ENCODE results near the gene WDR81. TPM values are rescaled to one million over a fixed set of nuclear protein-coding genes. Genes with fewer than 3 reads are reported as not detected.

The WDR81 gene
- total RNA-seq, 2 donors from 2014 or later, result 13.4 to 17.9 TPM

- H3K9me3 ChIP-seq (ENCODE audit: control insufficient read depth, low read length), result no peaks in the 10 kb centered on the region
- Mint-ChIP-seq H3K4me3 (peak within 1 kb of the TSS; percentile 66), H3K9me3 (no peaks in the 10 kb centered on the region), H3K36me3 (ENCODE audit: low read depth) (peaks cover 15% of the 10 kb centered on the region), H3K4me1 (peaks cover 16% of the 10 kb centered on the region), H3K27me3 (ENCODE audit: insufficient read depth) (peaks cover 7% of the 10 kb centered on the region), H3K27ac (no peak within 1 kb of the TSS)
- peaks cover 11% of the 10 kb centered on the region for H3K4me1 ChIP-seq (ENCODE audit: control insufficient read depth, insufficient read depth, low read length)
- H3K36me3 ChIP-seq (ENCODE audit: control insufficient read depth, insufficient read depth, low read length), result peaks cover 25% of the 10 kb centered on the region
- WGBS, 2 experiments (ENCODE audit: insufficient coverage in 1 of 2, insufficient read length in 1 of 2), result 1 to 3% methylated on average over 35 to 83 of the region's 83 CpGs
- peak within 1 kb of the TSS; percentile 80 for H3K4me3 ChIP-seq (ENCODE audit: low read length)
- peak within 1 kb of the TSS; percentile 25 for H3K9ac ChIP-seq (ENCODE audit: extremely low read depth, low read length, poor library complexity, severe bottlenecking)
- peak; percentile 92 for DNase-seq
- H3K27ac ChIP-seq (ENCODE audit: low read depth, low read length), result no peak within 1 kb of the TSS
- H3K27me3 ChIP-seq (ENCODE audit: control insufficient read depth, insufficient read depth, low read length, poor library complexity, severe bottlenecking), result no peaks in the 10 kb centered on the region
- TF ChIP-seq, protein P1, sequence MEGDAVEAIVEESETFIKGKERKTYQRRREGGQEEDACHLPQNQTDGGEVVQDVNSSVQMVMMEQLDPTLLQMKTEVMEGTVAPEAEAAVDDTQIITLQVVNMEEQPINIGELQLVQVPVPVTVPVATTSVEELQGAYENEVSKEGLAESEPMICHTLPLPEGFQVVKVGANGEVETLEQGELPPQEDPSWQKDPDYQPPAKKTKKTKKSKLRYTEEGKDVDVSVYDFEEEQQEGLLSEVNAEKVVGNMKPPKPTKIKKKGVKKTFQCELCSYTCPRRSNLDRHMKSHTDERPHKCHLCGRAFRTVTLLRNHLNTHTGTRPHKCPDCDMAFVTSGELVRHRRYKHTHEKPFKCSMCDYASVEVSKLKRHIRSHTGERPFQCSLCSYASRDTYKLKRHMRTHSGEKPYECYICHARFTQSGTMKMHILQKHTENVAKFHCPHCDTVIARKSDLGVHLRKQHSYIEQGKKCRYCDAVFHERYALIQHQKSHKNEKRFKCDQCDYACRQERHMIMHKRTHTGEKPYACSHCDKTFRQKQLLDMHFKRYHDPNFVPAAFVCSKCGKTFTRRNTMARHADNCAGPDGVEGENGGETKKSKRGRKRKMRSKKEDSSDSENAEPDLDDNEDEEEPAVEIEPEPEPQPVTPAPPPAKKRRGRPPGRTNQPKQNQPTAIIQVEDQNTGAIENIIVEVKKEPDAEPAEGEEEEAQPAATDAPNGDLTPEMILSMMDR (conservative IDR thresholded peaks at IDR 0.05), result no peak
These were observed 14.3 kb upstream of the WDR81 start, which contains the start of gene TLCD2 for GRCh38 chr17:1709971-1710806. TSS of gene TLCD2 (minus strand) at chr17:1710377. CDS start at chr17:1710242, 135 bp downstream.

GRCh38 chr17:1710807-1711553 lies 13.5 kb upstream of the WDR81 start:
- H3K27me3 Mint-ChIP-seq (ENCODE audit: insufficient read depth), result peaks cover 6% of the 10 kb centered on the region
- H3K27ac Mint-ChIP-seq, result no peak overlapping the region
- 26 to 41% methylated on average over 5 to 14 of the region's 14 CpGs for WGBS, 2 experiments (ENCODE audit: insufficient coverage in 1 of 2, insufficient read length in 1 of 2)
- no peaks in the 10 kb centered on the region for H3K9me3 Mint-ChIP-seq
- H3K9me3 ChIP-seq (ENCODE audit: control insufficient read depth, low read length), result no peaks in the 10 kb centered on the region
- peaks cover 11% of the 10 kb centered on the region for H3K4me1 ChIP-seq (ENCODE audit: control insufficient read depth, insufficient read depth, low read length)
- H3K4me3 Mint-ChIP-seq, result peak overlapping the region; percentile 66
- TF ChIP-seq, protein P1 (conservative IDR thresholded peaks at IDR 0.05), result no peak
- peaks cover 25% of the 10 kb centered on the region for H3K36me3 ChIP-seq (ENCODE audit: control insufficient read depth, insufficient read depth, low read length)
- DNase-seq, result peak; percentile 76
- no peaks in the 10 kb centered on the region for H3K27me3 ChIP-seq (ENCODE audit: control insufficient read depth, insufficient read depth, low read length, poor library complexity, severe bottlenecking)
- H3K9ac ChIP-seq (ENCODE audit: extremely low read depth, low read length, poor library complexity, severe bottlenecking), result no peak overlapping the region
- H3K27ac ChIP-seq (ENCODE audit: low read depth, low read length), result no peak overlapping the region
- peaks cover 16% of the 10 kb centered on the region for H3K4me1 Mint-ChIP-seq
- peak overlapping the region; percentile 80 for H3K4me3 ChIP-seq (ENCODE audit: low read length)
- H3K36me3 Mint-ChIP-seq (ENCODE audit: low read depth), result peaks cover 15% of the 10 kb centered on the region

DNA sequence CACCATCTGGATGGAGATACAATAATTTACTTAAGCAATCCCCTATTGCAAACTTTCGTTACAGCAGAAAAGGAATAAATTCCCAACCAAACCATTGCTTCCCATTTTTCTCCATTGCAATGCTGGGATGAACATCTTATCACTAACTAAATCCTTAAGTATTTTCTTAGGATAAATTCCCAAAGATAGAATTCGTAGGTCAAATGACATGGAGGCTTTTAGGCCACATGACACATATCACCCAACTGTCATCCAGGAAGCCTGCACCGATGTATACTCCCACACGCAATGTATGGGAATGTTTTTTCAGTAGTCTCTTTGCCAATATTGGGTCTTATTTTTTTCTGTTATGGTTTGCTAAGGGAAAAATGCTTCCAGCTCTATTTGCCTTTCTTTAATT lies 12.7 kb upstream of the WDR81 start:
- Mint-ChIP-seq H3K9me3 (no peaks in the 10 kb centered on the region), H3K36me3 (ENCODE audit: low read depth) (peaks cover 15% of the 10 kb centered on the region), H3K27ac (no peak overlapping the region), H3K4me1 (peaks cover 16% of the 10 kb centered on the region), H3K27me3 (ENCODE audit: insufficient read depth) (peaks cover 6% of the 10 kb centered on the region), H3K4me3 (no peak overlapping the region)
- Histone ChIP-seq H3K36me3 (ENCODE audit: control insufficient read depth, insufficient read depth, low read length) (peaks cover 25% of the 10 kb centered on the region), H3K9ac (ENCODE audit: extremely low read depth, low read length, poor library complexity, severe bottlenecking) (no peak overlapping the region), H3K4me1 (ENCODE audit: control insufficient read depth, insufficient read depth, low read length) (peaks cover 11% of the 10 kb centered on the region), H3K9me3 (ENCODE audit: control insufficient read depth, low read length) (no peaks in the 10 kb centered on the region), H3K4me3 (ENCODE audit: low read length) (no peak overlapping the region), H3K27me3 (ENCODE audit: control insufficient read depth, insufficient read depth, low read length, poor library complexity, severe bottlenecking) (no peaks in the 10 kb centered on the region), H3K27ac (ENCODE audit: low read depth, low read length) (no peak overlapping the region)
- 93 to 95% methylated on average over 2 to 3 of the region's 4 CpGs for whole genome bisulfite sequencing, 2 experiments (ENCODE audit: insufficient coverage in 1 of 2, insufficient read length in 1 of 2)
- TF ChIP-seq, protein P1 (conservative IDR thresholded peaks at IDR 0.05), result no peak
- no peak for DNase-seq
